ENCODE results near the gene ODC1. TPM values are rescaled to one million over a fixed set of nuclear protein-coding genes. Genes with fewer than 3 reads are reported as not detected.

The ODC1 gene
- total and polyA plus RNA-seq, 2 of the 4 experiments (the other 2 are of a cell fraction): 117 to 204 TPM

DNA sequence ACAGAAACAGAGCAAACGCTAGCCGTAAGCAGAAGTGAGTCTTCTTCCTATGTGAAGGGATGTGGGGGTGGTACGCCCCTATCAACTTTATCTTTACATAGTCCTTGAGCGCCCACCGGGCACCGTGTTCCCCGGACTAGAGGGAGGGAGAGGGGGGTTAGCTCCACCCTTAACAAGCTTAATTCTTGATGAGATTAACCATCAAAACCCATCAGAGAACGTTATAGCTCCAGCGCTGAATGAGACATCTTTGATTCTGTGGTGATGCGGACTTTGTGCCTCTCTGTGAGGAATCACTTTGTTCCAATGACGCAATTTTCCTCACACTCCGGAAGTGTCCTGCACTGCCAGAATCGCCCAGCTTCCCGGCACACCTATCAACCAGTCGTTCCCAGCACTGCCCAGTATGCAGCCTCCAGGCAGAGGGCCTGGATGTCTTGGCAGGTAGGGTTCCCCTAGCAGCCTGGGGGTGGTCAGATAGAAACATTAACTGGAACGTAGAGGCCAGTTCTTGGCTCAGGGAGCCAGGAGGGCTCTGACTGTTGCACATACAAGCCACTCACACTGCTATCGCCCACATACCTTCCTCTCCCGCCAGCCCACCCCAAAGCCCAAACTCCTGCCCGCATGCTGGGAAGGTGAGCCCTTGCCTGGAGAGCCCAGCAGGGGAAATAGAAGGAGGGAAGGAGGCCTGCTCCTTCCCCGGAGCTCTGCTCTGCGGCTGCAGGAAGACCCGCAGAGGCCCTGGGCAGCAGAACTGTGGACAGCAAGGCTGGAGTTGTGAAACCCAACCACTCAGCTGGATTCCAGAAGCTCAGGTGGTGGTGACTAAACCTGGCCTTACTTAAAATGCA lies 1.9 kb upstream of the ODC1 start:
- intact Hi-C loops (cut with micrococcal nuclease): no loop called here
- H3K23ac ChIP-seq (ENCODE audit: low read depth, low read length): no peak overlapping the region
- peak overlapping the region; percentile 59 for H2AK5ac ChIP-seq (ENCODE audit: low read depth, low read length)
- no peak overlapping the region for H3K4me2 ChIP-seq (ENCODE audit: low read depth, low read length)
- no peaks in the 10 kb centered on the region for H3K36me3 ChIP-seq (ENCODE audit: control insufficient read depth, insufficient read depth, low read length)
- no peak overlapping the region for H2BK120ac ChIP-seq (ENCODE audit: low read depth, low read length)
- H3K18ac ChIP-seq (ENCODE audit: low read depth, low read length): no peak overlapping the region
- no peak overlapping the region for H3K4me3 ChIP-seq (ENCODE audit: insufficient read depth, low read depth, low read length)
- H3K9me3 ChIP-seq (ENCODE audit: control insufficient read depth, insufficient read depth, low read length): no peaks in the 10 kb centered on the region
- peaks cover 10% of the 10 kb centered on the region for H3K4me1 ChIP-seq (ENCODE audit: control insufficient read depth, insufficient read depth, low read length)
- H2BK5ac ChIP-seq (ENCODE audit: low read depth, low read length, poor library complexity, severe bottlenecking): no peak overlapping the region
- DNase-seq (no peak), ATAC-seq (ENCODE audit: low read depth) (no peak)
- dilution Hi-C loops (cut with HindIII; ENCODE audit: low sequenced_read_pairs, unreplicated experiment): no loop called here
- H2AK9ac ChIP-seq (replicated peaks; ENCODE audit: low read depth, low read length, poor library complexity): no peak overlapping the region
- H3K79me1 ChIP-seq (ENCODE audit: low read depth in 1 of 2, low read length in 2 of 2): peaks cover 0 to 29% of the 10 kb centered on the region in 2 experiments; a peak in 3 of 4 replicates
- peak overlapping the region; percentile 24 for H2AFZ ChIP-seq (replicated peaks; ENCODE audit: low read length, poor library complexity)
- no peak overlapping the region for H3K9ac ChIP-seq (ENCODE audit: low read depth, low read length)
- H2BK15ac ChIP-seq (ENCODE audit: low read depth, low read length): no peak overlapping the region
- no peak overlapping the region for H4K91ac ChIP-seq (ENCODE audit: insufficient read depth, low read depth, low read length)
- peaks cover 7% of the 10 kb centered on the region for H3K9me1 ChIP-seq (ENCODE audit: insufficient read depth, low read length)
- H3K4ac ChIP-seq (ENCODE audit: low read depth, low read length): 0 out of 2 replicates have a peak overlapping the region, but pooled peaks have one; percentile 10
- no peak overlapping the region for H2BK20ac ChIP-seq (ENCODE audit: low read depth, low read length)
- H3K14ac ChIP-seq (replicated peaks; ENCODE audit: low read depth, low read length): no peak overlapping the region
- POLR2A ChIA-PET (ENCODE audit: unreplicated experiment): no interaction called here
- H4K20me1 ChIP-seq (ENCODE audit: insufficient read depth, low read length): peaks cover 12% of the 10 kb centered on the region
- WGBS, 2 experiments (ENCODE audit: extremely low coverage in 2 of 2, insufficient read length in 1 of 2): no CpG with 5 or more reads among the region's 22 CpGs
- in situ Hi-C loops (cut with MboI; ENCODE audit: low sequenced_read_pairs): no loop called here
- TF ChIP-seq CEBPB (IDR thresholded peaks at IDR 0.05; ENCODE audit: low read depth, low read length) (peak; percentile 46; the same call in 1 of the 2 replicates), BHLHE40 (IDR thresholded peaks at IDR 0.05; ENCODE audit: low read depth, low read length) (no peak)
- CTCF ChIA-PET: interaction anchor here (0.6 to 1.0 kb wide), 2 partner anchors 15 to 21 kb away, joined by 3 to 4 read pairs; no protein-coding TSS in a partner anchor
- no peaks in the 10 kb centered on the region for H3K27me3 ChIP-seq (ENCODE audit: control insufficient read depth, insufficient read depth, low read length)
- no TSS peak for BruUV-seq (replicated peaks)
- no peak overlapping the region for H4K8ac ChIP-seq (ENCODE audit: low read depth in 2 of 2, low read length in 2 of 2)
- no peak overlapping the region for H3K56ac ChIP-seq (ENCODE audit: extremely low read depth, insufficient read depth, low read length)
- H4K5ac ChIP-seq (ENCODE audit: low read depth, low read length): no peak overlapping the region
- H3K27ac ChIP-seq (ENCODE audit: insufficient read depth, low read length): no peak overlapping the region

Measured in IMR-90 (cell line).